Thyroid gland (tissue), 4 donors: Measurements from ENCODE around the gene LSS. TPM values are rescaled to one million over a fixed set of nuclear protein-coding genes. Genes with fewer than 3 reads are reported as not detected.

ENCODE experiments used
- DNase-seq, 2 donors: peaks; one replicate each; pipeline ENCODE4 v3.0.0-alpha.2; 2019
- H3K27ac ChIP-seq, 3 donors: fragments of 200-600 bp; sonication (generic); 1 replicate in 2 of 3; 2 replicates in 1 of 3; pipeline ENCODE4 v1.5.1; 2016 to 2019; ENCODE audit warnings: mild to moderate bottlenecking in 1 of 3, moderate library complexity in 1 of 3
- H3K27me3 ChIP-seq: fragments of 200-600 bp; sonication (generic); one replicate; pipeline ENCODE4 v1.5.1; 2019
- H3K36me3 ChIP-seq, 2 donors: fragments of 200-600 bp; sonication (generic); one replicate each; pipeline ENCODE4 v1.5.1; 2016 to 2019
- H3K4me1 ChIP-seq, 2 donors: fragments of 200-600 bp; sonication (generic); one replicate each; pipeline ENCODE4 v1.5.1; 2017 to 2019
- H3K4me3 ChIP-seq, 3 donors: fragments of 200-600 bp; sonication (generic); replicated peaks in 1 of 3; 1 replicate in 2 of 3; 2 replicates in 1 of 3; pipeline ENCODE4 v1.5.1; 2016; ENCODE audit warnings: mild to moderate bottlenecking in 1 of 3
- H3K9me3 ChIP-seq: fragments of 200-600 bp; sonication (generic); one replicate; pipeline ENCODE4 v1.5.1; 2017
- CTCF ChIP-seq, 6 experiments: fragments of 200-600 bp in 3 of 6; fragments of 450-650 bp in 3 of 6; sonication (generic) in 3 of 6; IDR thresholded peaks; one replicate each; pipeline ENCODE4 v1.5.1; 2016 to 2019; ENCODE audit warnings: antibody characterized with exemption in 6 of 6, mild to moderate bottlenecking in 2 of 6, inconsistent platforms in 1 of 6, moderate library complexity in 1 of 6
- POLR2A ChIP-seq, 2 donors: fragments of 450-650 bp; IDR thresholded peaks; one replicate each; pipeline ENCODE4 v1.6.1; 2017; ENCODE audit warnings: antibody characterized with exemption in 2 of 2, mild to moderate bottlenecking in 2 of 2, moderate library complexity in 1 of 2
- WGBS, 2 donors: methylation state at CpG; one replicate each; pipeline ENCODE4 v1.1.5; 2017; 5-methylcytosine and 5-hydroxymethylcytosine counted together
- intact Hi-C: fragments of 100-400 bp; cut with DNase I; formaldehyde crosslinking; loops from one replicate; pipeline ENCODE4 v1.15.1; 2023
- total RNA-seq, 4 donors: library from RNA; depleted of rRNA; stranded (reverse); fragments of >200 nt; gene quantifications; one replicate each; pipeline ENCODE4 v1.2.3, GENCODE V29; 2016

Gene LSS
- total RNA-seq, 4 donors from 2014 or later, result 31.4 to 57.7 (median 42.0) TPM

- Histone ChIP-seq H3K4me1 (no peaks in the 10 kb centered on the region), H3K9me3 (no peaks in the 10 kb centered on the region), H3K4me3 (no peak overlapping the region), H3K27me3 (no peaks in the 10 kb centered on the region), H3K27ac (no peak overlapping the region), H3K36me3 (peaks cover 0 to 9% of the 10 kb centered on the region in 2 donors)
- TF ChIP-seq CTCF (IDR thresholded peaks at IDR 0.05) (no peak), POLR2A (IDR thresholded peaks at IDR 0.05) (no peak)
- DNase-seq, result no peak
- whole genome bisulfite sequencing, 2 donors, result 86 to 94% methylated on average over 11 to 12 of the region's 20 CpGs
- intact Hi-C loops, result no loop called here
Observed at GRCh38 chr21:46215436-46216131, 13.0 kb downstream of the LSS start.

GRCh38 chr21:46214478-46215340 is 13.9 kb downstream of the LSS start:
- Histone ChIP-seq H3K9me3 (no peaks in the 10 kb centered on the region), H3K27me3 (no peaks in the 10 kb centered on the region), H3K36me3 (peaks cover 0 to 7% of the 10 kb centered on the region in 2 donors), H3K4me3 (no peak overlapping the region), H3K4me1 (no peaks in the 10 kb centered on the region), H3K27ac (no peak overlapping the region)
- WGBS, 2 donors, result 86 to 97% methylated on average over 7 to 25 of the region's 27 CpGs
- TF ChIP-seq POLR2A (IDR thresholded peaks at IDR 0.05) (no peak), CTCF (IDR thresholded peaks at IDR 0.05) (no peak)
- intact Hi-C loops, result no loop called here
- no peak for DNase-seq

GRCh38 chr21:46213620-46214286 is 14.8 kb downstream of the LSS start:
- Histone ChIP-seq H3K4me1 (no peaks in the 10 kb centered on the region), H3K9me3 (no peaks in the 10 kb centered on the region), H3K27me3 (no peaks in the 10 kb centered on the region), H3K4me3 (no peak overlapping the region), H3K27ac (no peak overlapping the region), H3K36me3 (no peaks in the 10 kb centered on the region)
- intact Hi-C loops, result no loop called here
- DNase-seq, result no peak
- 92 to 95% methylated on average over 6 to 13 of the region's 15 CpGs for WGBS, 2 donors
- TF ChIP-seq POLR2A (IDR thresholded peaks at IDR 0.05) (no peak), CTCF (IDR thresholded peaks at IDR 0.05) (no peak)

- Histone ChIP-seq H3K27me3 (no peaks in the 10 kb centered on the region), H3K4me3 (no peak overlapping the region), H3K36me3 (no peaks in the 10 kb centered on the region), H3K27ac (no peak overlapping the region), H3K4me1 (no peaks in the 10 kb centered on the region), H3K9me3 (no peaks in the 10 kb centered on the region)
- TF ChIP-seq POLR2A (IDR thresholded peaks at IDR 0.05) (no peak), CTCF (IDR thresholded peaks at IDR 0.05) (no peak)
- WGBS, 2 donors, result 95% methylated on average over 12 to 13 of the region's 18 CpGs
- intact Hi-C loops, result no loop called here
- DNase-seq, result no peak
Observed at GRCh38 chr21:46212721-46213484, 15.7 kb downstream of the LSS start.
